ENCODE results near the gene ETF1. TPM values are rescaled to one million over a fixed set of nuclear protein-coding genes. Genes with fewer than 3 reads are reported as not detected.

Gene ETF1
- total and polyA plus RNA-seq, 9 of the 15 experiments (the other 6 are each of a cell fraction or from before 2014, with no cell fraction given), result 53.7 to 209 (median 164) TPM

DNA sequence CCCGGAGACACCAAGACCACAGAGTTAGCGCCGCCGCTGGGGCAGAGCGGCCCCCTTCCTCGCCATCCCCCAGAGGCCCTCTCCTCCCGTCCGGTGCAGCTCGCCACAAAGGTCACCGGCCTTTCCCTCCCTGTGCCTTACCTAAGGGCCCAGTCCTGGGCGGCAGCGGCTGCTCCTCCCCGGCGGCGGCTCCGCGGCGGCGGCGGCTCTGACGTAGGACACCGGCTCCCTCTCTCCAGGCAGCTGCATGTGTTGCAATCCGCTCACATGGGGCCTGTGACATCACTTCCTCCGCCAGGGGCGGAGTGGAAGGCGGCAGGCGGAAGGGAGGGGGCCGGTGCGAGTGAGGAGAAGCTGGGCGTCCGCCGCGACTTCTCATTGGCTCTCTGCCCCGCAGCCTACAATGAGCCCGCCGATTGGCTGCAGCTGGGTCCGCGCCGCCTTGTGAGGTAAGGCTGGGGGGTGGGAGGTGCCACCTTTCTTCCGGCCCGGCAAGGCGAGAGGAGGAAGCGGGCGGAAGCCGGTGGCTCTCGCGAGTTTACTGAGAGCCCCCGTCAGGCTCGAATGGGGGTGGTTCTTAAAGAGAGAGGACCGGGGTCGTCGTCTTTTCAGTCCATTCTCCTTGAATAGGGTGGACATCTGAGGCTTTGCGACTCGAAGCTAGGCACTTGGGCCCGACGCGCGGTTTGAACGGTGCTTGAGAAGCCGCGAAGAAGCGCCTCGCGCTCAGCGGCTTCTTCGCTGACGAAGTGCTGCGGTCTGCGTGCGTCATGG, at the start of gene ETF1 (continued):
- TF ChIP-seq TCF7L2 (IDR thresholded peaks at IDR 0.05; ENCODE audit: low read depth, low read length) (no peak), ZNF24 (IDR thresholded peaks at IDR 0.05) (0 out of 2 replicates have a peak, but pooled peaks have one; percentile 37), POLR2AphosphoS5 (IDR thresholded peaks at IDR 0.05; ENCODE audit: control insufficient read depth, insufficient read depth, low read depth, low read length) (peak; percentile 70), NFRKB (IDR thresholded peaks at IDR 0.05; ENCODE audit: low read depth) (peak; percentile 75), YBX1 (IDR thresholded peaks at IDR 0.05) (no peak), NFXL1 (CRISPR knock-in tag; IDR thresholded peaks at IDR 0.05) (no peak), FUS (optimal IDR thresholded peaks at IDR 0.05; ENCODE audit: low read depth, low read length) (no peak), POLR2A (conservative IDR thresholded peaks at IDR 0.05) (peak; percentile 94), POLR2B (IDR thresholded peaks at IDR 0.05; ENCODE audit: low read depth, partially characterized antibody) (peak; percentile 74), ETV5 (CRISPR knock-in tag; IDR thresholded peaks at IDR 0.05; ENCODE audit: low read depth) (peak; percentile 93), ELF1 (tag; IDR thresholded peaks at IDR 0.05) (peak; percentile 97), THRAP3 (IDR thresholded peaks at IDR 0.05; ENCODE audit: borderline replicate concordance) (no peak), ZNF830 (CRISPR knock-in tag; IDR thresholded peaks at IDR 0.05) (0 out of 2 replicates have a peak, but pooled peaks have one; percentile 31), SREBF1 (IDR thresholded peaks at IDR 0.05; ENCODE audit: borderline replicate concordance, low read depth, low read length) (no peak), ZNF184 (CRISPR knock-in tag; IDR thresholded peaks at IDR 0.05) (no peak), MBD2 (IDR thresholded peaks at IDR 0.05; ENCODE audit: borderline replicate concordance, low read depth) (peak; percentile 94), OTX1 (CRISPR knock-in tag; IDR thresholded peaks at IDR 0.05) (peak; percentile 82; the same call in 1 of the 2 replicates), GABPB1 (CRISPR knock-in tag; IDR thresholded peaks at IDR 0.05) (peak; percentile 97), ETV6 (IDR thresholded peaks at IDR 0.05; ENCODE audit: borderline replicate concordance in 1 of 2, low read depth in 2 of 2, low read length in 1 of 2) (0 out of 4 replicates have a peak, but pooled peaks of 1 of the 2 experiments have one; percentile 4), ETV6 (CRISPR knock-in tag; IDR thresholded peaks at IDR 0.05; ENCODE audit: borderline replicate concordance) (no peak), RBBP5 (IDR thresholded peaks at IDR 0.05; ENCODE audit: borderline replicate concordance, insufficient read depth, low read length, poor library complexity, severe bottlenecking) (peak; percentile 82), TFAM (CRISPR knock-in tag; conservative IDR thresholded peaks at IDR 0.05) (no peak), MCM2 (IDR thresholded peaks at IDR 0.05; ENCODE audit: low read depth) (no peak), RAD51 (IDR thresholded peaks at IDR 0.05; ENCODE audit: borderline replicate concordance, low read depth) (peak; percentile 82; the same call in 1 of the 2 replicates), HNRNPK (IDR thresholded peaks at IDR 0.05; ENCODE audit: low read depth, low read length, poor library complexity, severe bottlenecking) (no peak), FOXA3 (CRISPR knock-in tag; conservative IDR thresholded peaks at IDR 0.05 in 1 of 2, IDR thresholded peaks at IDR 0.05 in 1 of 2) (peak in 1 of 2 experiments; percentile 74; a peak in 1 of 4 replicates)
- TF ChIP-seq, protein P1, sequence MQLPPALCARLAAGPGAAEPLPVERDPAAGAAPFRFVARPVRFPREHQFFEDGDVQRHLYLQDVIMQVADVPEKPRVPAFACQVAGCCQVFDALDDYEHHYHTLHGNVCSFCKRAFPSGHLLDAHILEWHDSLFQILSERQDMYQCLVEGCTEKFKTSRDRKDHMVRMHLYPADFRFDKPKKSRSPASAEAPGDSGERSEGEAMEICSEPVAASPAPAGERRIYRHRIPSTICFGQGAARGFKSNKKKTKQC (CRISPR knock-in tag; IDR thresholded peaks at IDR 0.05), result peak; percentile 43
- TF ChIP-seq, protein P2, sequence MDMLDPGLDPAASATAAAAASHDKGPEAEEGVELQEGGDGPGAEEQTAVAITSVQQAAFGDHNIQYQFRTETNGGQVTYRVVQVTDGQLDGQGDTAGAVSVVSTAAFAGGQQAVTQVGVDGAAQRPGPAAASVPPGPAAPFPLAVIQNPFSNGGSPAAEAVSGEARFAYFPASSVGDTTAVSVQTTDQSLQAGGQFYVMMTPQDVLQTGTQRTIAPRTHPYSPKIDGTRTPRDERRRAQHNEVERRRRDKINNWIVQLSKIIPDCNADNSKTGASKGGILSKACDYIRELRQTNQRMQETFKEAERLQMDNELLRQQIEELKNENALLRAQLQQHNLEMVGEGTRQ (CRISPR knock-in tag; IDR thresholded peaks at IDR 0.05), result peak; percentile 88
- TF ChIP-seq, protein P3, sequence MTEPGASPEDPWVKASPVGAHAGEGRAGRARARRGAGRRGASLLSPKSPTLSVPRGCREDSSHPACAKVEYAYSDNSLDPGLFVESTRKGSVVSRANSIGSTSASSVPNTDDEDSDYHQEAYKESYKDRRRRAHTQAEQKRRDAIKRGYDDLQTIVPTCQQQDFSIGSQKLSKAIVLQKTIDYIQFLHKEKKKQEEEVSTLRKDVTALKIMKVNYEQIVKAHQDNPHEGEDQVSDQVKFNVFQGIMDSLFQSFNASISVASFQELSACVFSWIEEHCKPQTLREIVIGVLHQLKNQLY (CRISPR knock-in tag; conservative IDR thresholded peaks at IDR 0.05), result no peak
